BLaER1 treated with 17β-estradiol and CSF1 and Interleukin-3, amounts not matched to agents 10 nM and 100 nM (cell line): Measurements from ENCODE around the gene ZDHHC8.
A peak's percentile ranks its signal among the peaks of the same experiment; 100 is the strongest.

Experiments used
- H3K27ac ChIP-seq, 11 experiments: shearing (Covaris generic); formaldehyde crosslinking; 2 replicates each; pipeline ENCODE4 v1.8.1; 2022
- H3K27me3 ChIP-seq, 11 experiments: shearing (Covaris generic); formaldehyde crosslinking; 2 replicates each; pipeline ENCODE4 v1.8.1; 2022
- H3K36me3 ChIP-seq, 11 experiments: shearing (Covaris generic); formaldehyde crosslinking; 2 replicates each; pipeline ENCODE4 v1.8.1; 2022
- H3K4me1 ChIP-seq, 10 experiments: shearing (Covaris generic); formaldehyde crosslinking; 2 replicates each; pipeline ENCODE4 v1.8.1; 2022
- H3K4me2 ChIP-seq, 11 experiments: shearing (Covaris generic); formaldehyde crosslinking; 2 replicates each; pipeline ENCODE4 v1.8.1; 2022
- H3K4me3 ChIP-seq, 10 experiments: shearing (Covaris generic); formaldehyde crosslinking; 2 replicates each; pipeline ENCODE4 v1.8.1; 2022
- H3K9ac ChIP-seq, 11 experiments: shearing (Covaris generic); formaldehyde crosslinking; 2 replicates each; pipeline ENCODE4 v1.8.1; 2022
- H3K9me3 ChIP-seq, 11 experiments: shearing (Covaris generic); formaldehyde crosslinking; replicated peaks in 1 of 11; 2 replicates each; pipeline ENCODE4 v1.8.1; 2022
- H4K20me1 ChIP-seq, 11 experiments: shearing (Covaris generic); formaldehyde crosslinking; 2 replicates each; pipeline ENCODE4 v1.8.1; 2022
- Cebpa-rat ChIP-seq, 11 experiments: shearing (Covaris generic); IDR thresholded peaks; 2 replicates each; pipeline ENCODE4 v1.8.1; 2022

Gene ZDHHC8

GRCh38 chr22:20128902-20129746 is 2.5 kb upstream of the ZDHHC8 start:
- peaks cover 14 to 89% (median 88%) of the 10 kb centered on the region in 11 experiments; a peak in 21 of 22 replicates for H4K20me1 ChIP-seq
- H3K36me3 ChIP-seq: peaks cover 34 to 51% (median 45%) of the 10 kb centered on the region in 11 experiments
- peak overlapping the region in 2 of 11 experiments; percentile 8 to 24; a peak in 1 of 22 replicates for H3K9ac ChIP-seq
- no peak overlapping the region for H3K4me3 ChIP-seq
- peak overlapping the region in 9 of 11 experiments; percentile 5 to 99 (median 41); a peak in 10 of 22 replicates for H3K4me2 ChIP-seq
- no peaks in the 10 kb centered on the region for H3K9me3 ChIP-seq
- H3K4me1 ChIP-seq: peaks cover 24 to 88% (median 70%) of the 10 kb centered on the region in 10 experiments
- H3K27me3 ChIP-seq: no peaks in the 10 kb centered on the region
- H3K27ac ChIP-seq: no peak overlapping the region
- no peak for TF ChIP-seq Cebpa-rat (IDR thresholded peaks at IDR 0.05)

GRCh38 chr22:20129747-20130014 is 1.9 kb upstream of the ZDHHC8 start:
- H3K27me3 ChIP-seq: no peaks in the 10 kb centered on the region
- no peak overlapping the region for H3K4me3 ChIP-seq
- H3K4me1 ChIP-seq: peaks cover 30 to 88% (median 70%) of the 10 kb centered on the region in 10 experiments
- H3K9me3 ChIP-seq: no peaks in the 10 kb centered on the region
- TF ChIP-seq Cebpa-rat (IDR thresholded peaks at IDR 0.05): no peak
- H3K4me2 ChIP-seq: peak overlapping the region in 10 of 11 experiments; percentile 5 to 99 (median 73); a peak in 11 of 22 replicates
- peaks cover 31 to 48% (median 39%) of the 10 kb centered on the region in 11 experiments for H3K36me3 ChIP-seq
- H3K27ac ChIP-seq: no peak overlapping the region
- 0 out of 22 replicates have a peak overlapping the region, but pooled peaks of 3 of the 11 experiments have one; percentile 8 to 87 (median 24) for H3K9ac ChIP-seq
- H4K20me1 ChIP-seq: peaks cover 20 to 89% (median 88%) of the 10 kb centered on the region in 11 experiments; a peak in 21 of 22 replicates

- peak overlapping the region; percentile 85 to 100 (median 97) for H3K4me2 ChIP-seq
- peaks cover 26 to 89% (median 88%) of the 10 kb centered on the region in 11 experiments; a peak in 21 of 22 replicates for H4K20me1 ChIP-seq
- H3K27ac ChIP-seq: peak overlapping the region in 2 of 11 experiments; percentile 22 to 23; a peak in 3 of 22 replicates
- H3K9me3 ChIP-seq: no peaks in the 10 kb centered on the region
- no peak for TF ChIP-seq Cebpa-rat (IDR thresholded peaks at IDR 0.05)
- peaks cover 25 to 41% (median 33%) of the 10 kb centered on the region in 11 experiments for H3K36me3 ChIP-seq
- peaks cover 36 to 88% (median 70%) of the 10 kb centered on the region in 10 experiments for H3K4me1 ChIP-seq
- no peaks in the 10 kb centered on the region for H3K27me3 ChIP-seq
- peak overlapping the region in 8 of 10 experiments; percentile 82 to 89 (median 86); a peak in 13 of 20 replicates for H3K4me3 ChIP-seq
- peak overlapping the region in 8 of 11 experiments; percentile 81 to 90 (median 84); a peak in 12 of 22 replicates for H3K9ac ChIP-seq
These were observed 1.3 kb upstream of the ZDHHC8 start for GRCh38 chr22:20130319-20130718.

- Histone ChIP-seq H3K9me3 (no peaks in the 10 kb centered on the region), H3K4me2 (peak overlapping the region; percentile 85 to 100 (median 97)), H3K27me3 (no peaks in the 10 kb centered on the region), H3K36me3 (peaks cover 19 to 35% (median 26%) of the 10 kb centered on the region in 11 experiments), H3K4me3 (peak overlapping the region; percentile 82 to 93 (median 86)), H4K20me1 (peaks cover 33 to 89% (median 88%) of the 10 kb centered on the region in 11 experiments), H3K9ac (peak overlapping the region; percentile 81 to 90 (median 85)), H3K27ac (peak overlapping the region; percentile 71 to 82 (median 77); a peak in 21 of 22 replicates), H3K4me1 (peaks cover 42 to 88% (median 70%) of the 10 kb centered on the region in 10 experiments)
- TF ChIP-seq Cebpa-rat (IDR thresholded peaks at IDR 0.05): no peak
These were observed 640 bp upstream of the ZDHHC8 start for GRCh38 chr22:20130731-20131596.

- Histone ChIP-seq H3K27me3 (no peaks in the 10 kb centered on the region), H3K9me3 (no peaks in the 10 kb centered on the region), H3K9ac (peak overlapping the region; percentile 74 to 87 (median 84)), H3K4me2 (peak overlapping the region; percentile 89 to 100 (median 99)), H3K27ac (peak overlapping the region in 10 of 11 experiments; percentile 26 to 62 (median 48); a peak in 16 of 22 replicates), H4K20me1 (peaks cover 44 to 91% (median 88%) of the 10 kb centered on the region in 11 experiments), H3K4me3 (peak overlapping the region; percentile 82 to 93 (median 86)), H3K4me1 (peaks cover 53 to 88% (median 73%) of the 10 kb centered on the region in 10 experiments), H3K36me3 (peaks cover 10 to 24% (median 15%) of the 10 kb centered on the region in 11 experiments; a peak in 21 of 22 replicates)
- no peak for TF ChIP-seq Cebpa-rat (IDR thresholded peaks at IDR 0.05)
These were observed 468 bp downstream of the ZDHHC8 start for GRCh38 chr22:20131859-20132685.

- Histone ChIP-seq H3K27me3 (no peaks in the 10 kb centered on the region), H3K9me3 (no peaks in the 10 kb centered on the region), H4K20me1 (peaks cover 51 to 91% (median 88%) of the 10 kb centered on the region in 11 experiments), H3K4me3 (peak overlapping the region; percentile 82 to 93 (median 86)), H3K27ac (peak overlapping the region in 7 of 11 experiments; percentile 26 to 62 (median 56); a peak in 10 of 22 replicates), H3K4me1 (peaks cover 60 to 88% (median 78%) of the 10 kb centered on the region in 10 experiments), H3K36me3 (peaks cover 4 to 17% (median 8%) of the 10 kb centered on the region in 11 experiments; a peak in 21 of 22 replicates), H3K9ac (peak overlapping the region; percentile 74 to 87 (median 84)), H3K4me2 (peak overlapping the region; percentile 89 to 100 (median 99))
- no peak for TF ChIP-seq Cebpa-rat (IDR thresholded peaks at IDR 0.05)
These were observed 1.2 kb downstream of the ZDHHC8 start for GRCh38 chr22:20132686-20133246.

GRCh38 chr22:20133930-20134549 is 2.4 kb downstream of the ZDHHC8 start:
- no peaks in the 10 kb centered on the region for H3K27me3 ChIP-seq
- H3K4me3 ChIP-seq: no peak overlapping the region
- H4K20me1 ChIP-seq: peaks cover 60 to 91% (median 85%) of the 10 kb centered on the region in 11 experiments
- H3K4me2 ChIP-seq: peak overlapping the region; percentile 44 to 100 (median 99); a peak in 18 of 22 replicates
- peak overlapping the region in 9 of 11 experiments; percentile 2 to 84 (median 38); a peak in 6 of 22 replicates for H3K9ac ChIP-seq
- TF ChIP-seq Cebpa-rat (IDR thresholded peaks at IDR 0.05): no peak
- H3K27ac ChIP-seq: no peak overlapping the region
- peaks cover 67 to 84% (median 82%) of the 10 kb centered on the region in 10 experiments for H3K4me1 ChIP-seq
- peaks cover 0 to 8% (median under 1%) of the 10 kb centered on the region in 11 experiments; a peak in 6 of 22 replicates for H3K36me3 ChIP-seq
- no peaks in the 10 kb centered on the region for H3K9me3 ChIP-seq
